Activated T-cell treated with anti-CD3 and anti-CD28 coated beads, Interleukin-2, amount 50 U/mL, for 72 hours (primary cell): ENCODE results near the gene AMBRA1. TPM values are rescaled to one million over a fixed set of nuclear protein-coding genes. Genes with fewer than 3 reads are reported as not detected.
"Not testable (repeated sequence)": the region's sequence is repeated elsewhere in the genome, so short reads cannot be mapped to it uniquely, and the experiment has no call there.

Experiments used
- ATAC-seq, 2 donors: fragments of 150-1000 bp; cut with Tn5 transposase; replicated peaks in 1 of 2; 2 replicates each; pipeline ENCODE4 v1.10.0; 2021; ENCODE audit warnings: moderate library complexity in 2 of 2, mild to moderate bottlenecking in 1 of 2
- DNase-seq, 2 donors: peaks; one replicate each; pipeline ENCODE4 v3.0.0; 2021 to 2022; ENCODE audit warnings: mixed read lengths in 1 of 2
- H3K27ac Mint-ChIP-seq: one replicate; pipeline ENCODE4 v1.8.0; 2022; ENCODE audit warnings: mild to moderate bottlenecking, moderate library complexity, mixed read lengths
- H3K27me3 Mint-ChIP-seq: one replicate; pipeline ENCODE4 v1.8.0; 2022; ENCODE audit warnings: low read depth, mixed read lengths
- H3K36me3 Mint-ChIP-seq, 2 donors: one replicate each; pipeline ENCODE4 v1.8.0; 2022; ENCODE audit warnings: mixed read lengths in 2 of 2, mild to moderate bottlenecking in 1 of 2; ENCODE audit not compliant: insufficient read depth in 2 of 2
- H3K4me1 Mint-ChIP-seq: one replicate; pipeline ENCODE4 v1.8.0; 2022; ENCODE audit warnings: low read depth, mixed read lengths
- H3K4me3 Mint-ChIP-seq, 2 donors: one replicate each; pipeline ENCODE4 v1.8.0; 2022; ENCODE audit warnings: mild to moderate bottlenecking in 2 of 2, mixed read lengths in 2 of 2, moderate library complexity in 2 of 2
- H3K9me3 Mint-ChIP-seq, 2 donors: one replicate each; pipeline ENCODE4 v1.8.0; 2022; ENCODE audit warnings: mixed read lengths in 2 of 2
- total RNA-seq, 2 donors: library from RNA; stranded (reverse); gene quantifications; one replicate each; pipeline ENCODE4 v1.2.3, GENCODE V29; 2022

AMBRA1 gene
- total RNA-seq, 2 donors from 2014 or later: 32.2 to 35.2 TPM

DNA sequence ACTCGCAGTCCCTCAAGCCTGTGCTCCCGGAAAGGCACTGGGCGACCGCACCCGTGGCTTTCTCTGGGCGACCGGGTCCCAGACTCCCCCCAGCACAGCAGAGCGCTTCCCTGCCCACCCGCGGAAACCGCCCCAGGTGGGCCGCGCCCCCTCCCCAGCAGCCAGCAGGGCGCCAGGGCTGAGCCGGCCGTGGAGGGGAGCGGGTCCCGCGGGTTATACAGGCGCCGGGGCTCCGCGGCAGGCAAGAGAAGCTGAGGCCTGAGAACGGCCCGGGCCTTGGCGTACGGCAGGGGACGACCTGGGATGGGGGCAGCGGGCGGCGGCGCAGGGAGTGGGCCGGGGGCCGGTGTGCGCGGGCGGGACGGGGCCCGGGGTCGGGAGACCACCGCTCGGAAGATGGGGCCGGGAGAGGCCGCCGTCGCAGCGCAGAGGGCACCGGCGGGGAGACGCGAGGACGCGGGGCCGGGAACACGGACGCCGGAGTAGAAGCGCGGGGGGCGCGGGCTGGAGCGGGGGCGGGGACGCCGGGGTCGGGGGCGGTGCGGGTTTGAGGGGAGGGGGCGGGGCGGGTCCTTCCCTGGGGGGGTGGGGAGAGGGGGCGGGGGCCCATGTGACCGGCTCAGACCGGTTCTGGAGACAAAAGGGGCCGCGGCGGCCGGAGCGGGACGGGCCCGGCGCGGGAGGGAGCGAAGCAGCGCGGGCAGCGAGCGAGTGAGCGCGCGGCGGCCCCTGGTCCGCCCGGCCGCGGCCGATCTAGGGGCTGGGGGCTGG is 212.6 kb downstream of the AMBRA1 start, which contains the start of gene MDK:
MDK (plus strand) TSS at position 622 of the 771 bp plus-strand sequence. CDS start 389 bp downstream, outside the sequence.
- Mint-ChIP-seq H3K36me3 (peaks cover 3 to 11% of the 10 kb centered on the region in 2 donors), H3K4me3 (peak within 1 kb of the TSS; percentile 85 to 90), H3K9me3 (peaks cover 0 to 1% of the 10 kb centered on the region in 2 donors), H3K27me3 (peaks cover 27% of the 10 kb centered on the region), H3K27ac (no peak within 1 kb of the TSS), H3K4me1 (peaks cover 7% of the 10 kb centered on the region)
- DNase-seq (peak; percentile 35 to 38), ATAC-seq (peak; percentile 29 to 31)

DNA sequence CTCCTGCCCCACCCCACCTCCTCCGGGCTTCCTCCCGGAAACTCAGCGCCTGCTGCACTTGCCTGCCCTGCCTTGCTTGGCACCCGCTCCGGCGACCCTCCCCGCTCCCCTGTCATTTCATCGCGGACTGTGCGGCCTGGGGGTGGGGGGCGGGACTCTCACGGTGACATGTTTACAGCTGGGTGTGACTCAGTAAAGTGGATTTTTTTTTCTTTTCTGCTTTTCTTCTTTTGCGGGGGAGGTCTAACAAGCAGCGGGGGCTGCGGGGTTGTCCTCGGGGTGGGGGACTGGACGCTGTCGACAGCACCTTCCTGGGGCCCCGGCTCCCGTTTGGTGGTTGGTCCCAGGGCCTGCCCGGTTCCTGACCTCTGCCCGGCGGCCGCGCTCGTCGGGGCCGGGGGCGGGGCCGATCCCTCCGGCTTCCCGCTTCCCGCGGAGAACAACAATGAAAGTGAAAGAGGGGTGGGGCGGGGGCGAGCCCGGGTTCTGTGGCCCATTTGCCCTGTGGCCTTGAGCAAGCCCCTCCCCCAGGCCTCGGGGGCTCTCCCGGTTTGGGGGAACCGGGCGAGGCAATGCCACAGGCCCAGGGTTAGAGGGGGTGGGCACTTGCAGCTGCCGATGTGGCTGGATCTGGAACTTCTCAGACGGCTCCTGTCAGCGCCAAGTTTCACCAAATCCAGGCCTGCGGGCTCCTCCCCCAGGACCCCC is 213.3 kb downstream of the AMBRA1 start:
- Mint-ChIP-seq H3K36me3 (peaks cover 3 to 11% of the 10 kb centered on the region in 2 donors), H3K27me3 (peaks cover 21% of the 10 kb centered on the region), H3K4me3 (peak overlapping the region; percentile 84 to 85), H3K9me3 (peaks cover 0 to 1% of the 10 kb centered on the region in 2 donors), H3K4me1 (peaks cover 6% of the 10 kb centered on the region), H3K27ac (peak overlapping the region; percentile 49)
- ATAC-seq (peak; percentile 64), DNase-seq (peak; percentile 75 to 79)

DNA sequence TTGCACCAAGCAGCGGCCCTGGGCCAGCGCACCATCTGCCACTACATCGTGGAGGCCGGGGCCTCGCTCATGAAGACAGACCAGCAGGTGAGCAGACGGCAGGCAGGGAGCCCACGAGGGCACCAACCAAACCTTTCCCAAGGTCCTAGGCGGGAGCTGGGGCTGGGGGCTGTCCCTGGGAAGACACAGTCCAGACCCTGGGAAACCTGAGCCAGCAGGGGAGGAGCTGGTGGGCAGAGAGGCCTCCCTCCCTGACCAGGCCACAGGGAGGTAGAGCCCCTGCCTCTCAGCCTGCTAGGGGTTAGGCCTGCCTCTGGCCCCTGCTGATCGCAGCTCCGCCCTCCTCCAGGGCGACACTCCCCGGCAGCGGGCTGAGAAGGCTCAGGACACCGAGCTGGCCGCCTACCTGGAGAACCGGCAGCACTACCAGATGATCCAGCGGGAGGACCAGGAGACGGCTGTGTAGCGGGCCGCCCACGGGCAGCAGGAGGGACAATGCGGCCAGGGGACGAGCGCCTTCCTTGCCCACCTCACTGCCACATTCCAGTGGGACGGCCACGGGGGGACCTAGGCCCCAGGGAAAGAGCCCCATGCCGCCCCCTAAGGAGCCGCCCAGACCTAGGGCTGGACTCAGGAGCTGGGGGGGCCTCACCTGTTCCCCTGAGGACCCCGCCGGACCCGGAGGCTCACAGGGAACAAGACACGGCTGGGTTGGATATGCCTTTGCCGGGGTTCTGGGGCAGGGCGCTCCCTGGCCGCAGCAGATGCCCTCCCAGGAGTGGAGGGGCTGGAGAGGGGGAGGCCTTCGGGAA is 214.1 kb downstream of the AMBRA1 start:
- H3K27ac Mint-ChIP-seq, H3K9me3 Mint-ChIP-seq, H3K4me1 Mint-ChIP-seq, ATAC-seq, DNase-seq: not testable (repeated sequence)
- H3K36me3 Mint-ChIP-seq: peaks cover 3 to 11% of the 10 kb centered on the region in 2 donors
- peak overlapping the region in 1 of 2 donors; percentile 57 for H3K4me3 Mint-ChIP-seq
- peaks cover 13% of the 10 kb centered on the region for H3K27me3 Mint-ChIP-seq

DNA sequence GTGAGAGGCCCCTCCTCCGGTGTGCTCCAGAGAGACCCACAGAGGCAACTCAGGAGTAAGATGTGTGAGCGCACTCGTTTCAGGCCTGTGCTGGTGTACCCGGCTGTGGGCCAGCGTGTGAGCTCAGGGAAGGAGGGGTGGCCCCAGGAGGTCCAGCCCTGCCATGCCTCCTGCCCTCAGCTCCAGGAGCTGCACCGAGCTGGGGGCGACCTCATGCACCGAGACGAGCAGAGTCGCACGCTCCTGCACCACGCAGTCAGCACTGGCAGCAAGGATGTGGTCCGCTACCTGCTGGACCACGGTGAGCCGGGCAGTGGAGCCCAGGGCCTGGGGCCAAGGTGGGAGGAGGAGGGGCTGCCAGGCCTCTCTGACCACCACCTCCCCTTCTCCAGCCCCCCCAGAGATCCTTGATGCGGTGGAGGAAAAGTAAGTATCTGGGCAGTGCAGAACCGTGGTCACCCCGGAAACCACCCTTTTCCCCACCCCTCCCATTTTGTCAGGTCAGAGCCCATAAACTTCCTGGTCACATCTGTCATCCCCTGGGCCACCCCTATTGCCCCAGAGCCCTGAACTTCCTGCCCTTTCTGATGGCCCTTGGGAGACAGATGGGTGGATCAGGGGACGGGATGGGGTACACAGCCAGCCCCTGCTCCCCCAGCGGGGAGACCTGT is 214.9 kb downstream of the AMBRA1 start:
- no peak for DNase-seq
- H3K4me1 Mint-ChIP-seq: peaks cover 6% of the 10 kb centered on the region
- peaks cover 0 to 1% of the 10 kb centered on the region in 2 donors for H3K9me3 Mint-ChIP-seq
- ATAC-seq: no peak
- H3K27ac Mint-ChIP-seq: no peak overlapping the region
- peaks cover 3 to 11% of the 10 kb centered on the region in 2 donors for H3K36me3 Mint-ChIP-seq
- no peak overlapping the region for H3K4me3 Mint-ChIP-seq
- H3K27me3 Mint-ChIP-seq: peaks cover 13% of the 10 kb centered on the region

DNA sequence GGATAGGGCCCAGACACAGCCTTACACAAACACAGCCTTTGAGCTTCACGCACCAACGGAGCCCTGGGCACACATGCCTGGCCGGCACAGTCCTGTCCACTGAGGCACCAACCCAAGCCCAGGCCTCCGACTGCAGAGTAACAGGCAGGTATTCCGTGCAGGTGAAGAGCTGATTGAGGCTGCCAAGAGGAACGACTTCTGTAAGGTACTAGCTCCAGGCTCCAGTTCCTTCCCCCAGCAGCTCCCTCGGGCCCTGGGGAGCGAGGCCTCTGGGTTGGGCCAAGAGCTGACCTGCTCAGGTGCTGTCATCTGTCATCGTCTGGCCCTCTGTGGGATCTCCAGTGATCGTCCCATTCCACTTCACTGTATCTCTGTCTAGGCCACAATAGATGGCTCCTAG is 215.5 kb downstream of the AMBRA1 start:
- H3K27ac Mint-ChIP-seq: no peak overlapping the region
- peaks cover 3 to 11% of the 10 kb centered on the region in 2 donors for H3K36me3 Mint-ChIP-seq
- H3K4me1 Mint-ChIP-seq: peaks cover 6% of the 10 kb centered on the region
- H3K9me3 Mint-ChIP-seq: peaks cover 0 to 1% of the 10 kb centered on the region in 2 donors
- no peak for ATAC-seq
- no peak overlapping the region for H3K4me3 Mint-ChIP-seq
- H3K27me3 Mint-ChIP-seq: peaks cover 6% of the 10 kb centered on the region
- DNase-seq: no peak

DNA sequence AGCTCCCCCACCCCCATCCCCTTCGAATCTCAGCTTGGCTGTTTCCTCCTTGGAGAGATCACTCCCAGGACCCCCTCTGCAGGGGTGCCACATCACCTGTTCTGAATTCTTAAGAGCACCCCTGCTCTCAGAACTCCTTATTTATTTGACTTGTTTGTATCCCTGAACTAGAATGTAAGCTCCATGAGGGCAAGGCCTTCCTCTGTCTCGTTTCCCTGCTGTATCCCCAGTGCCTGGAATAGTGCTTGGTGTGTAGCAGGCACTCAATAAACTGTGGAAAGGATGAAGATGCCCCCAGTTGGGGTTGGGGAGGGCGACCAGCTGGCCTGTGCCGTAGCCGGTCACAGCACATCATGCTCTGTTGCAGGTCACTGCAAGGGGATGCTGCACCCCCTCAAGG is 216.0 kb downstream of the AMBRA1 start:
- H3K27me3 Mint-ChIP-seq: peaks cover 5% of the 10 kb centered on the region
- H3K4me1 Mint-ChIP-seq: peaks cover 6% of the 10 kb centered on the region
- ATAC-seq (no peak), DNase-seq (no peak)
- H3K4me3 Mint-ChIP-seq: no peak overlapping the region
- H3K27ac Mint-ChIP-seq: no peak overlapping the region
- H3K36me3 Mint-ChIP-seq: peaks cover 3 to 11% of the 10 kb centered on the region in 2 donors
- H3K9me3 Mint-ChIP-seq: peaks cover 0 to 1% of the 10 kb centered on the region in 2 donors

DNA sequence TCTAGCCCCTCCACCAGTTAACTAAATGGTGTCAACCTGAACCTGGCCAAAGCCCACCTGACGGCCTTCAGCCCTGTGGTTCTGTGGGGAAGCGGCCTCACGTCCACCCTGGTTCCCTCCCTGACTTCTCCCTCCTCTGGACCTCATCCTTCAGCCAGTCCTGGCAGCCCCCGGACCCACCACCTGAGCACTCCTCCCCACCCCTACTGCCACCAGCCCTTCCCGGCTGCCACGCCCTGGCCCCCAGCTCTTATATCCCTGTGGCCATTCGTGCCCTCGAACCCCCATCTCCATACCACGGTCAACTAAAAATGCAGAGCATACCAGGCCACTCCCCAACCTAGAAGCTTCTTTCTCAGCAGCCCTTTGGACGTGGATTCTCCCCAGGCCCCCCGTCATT is 216.5 kb downstream of the AMBRA1 start:
- peaks cover 3 to 11% of the 10 kb centered on the region in 2 donors for H3K36me3 Mint-ChIP-seq
- DNase-seq (no peak), ATAC-seq (no peak)
- peaks cover 5% of the 10 kb centered on the region for H3K4me1 Mint-ChIP-seq
- H3K4me3 Mint-ChIP-seq: no peak overlapping the region
- H3K27ac Mint-ChIP-seq: no peak overlapping the region
- H3K27me3 Mint-ChIP-seq: peaks cover 5% of the 10 kb centered on the region
- H3K9me3 Mint-ChIP-seq: peaks cover 0 to 1% of the 10 kb centered on the region in 2 donors

DNA sequence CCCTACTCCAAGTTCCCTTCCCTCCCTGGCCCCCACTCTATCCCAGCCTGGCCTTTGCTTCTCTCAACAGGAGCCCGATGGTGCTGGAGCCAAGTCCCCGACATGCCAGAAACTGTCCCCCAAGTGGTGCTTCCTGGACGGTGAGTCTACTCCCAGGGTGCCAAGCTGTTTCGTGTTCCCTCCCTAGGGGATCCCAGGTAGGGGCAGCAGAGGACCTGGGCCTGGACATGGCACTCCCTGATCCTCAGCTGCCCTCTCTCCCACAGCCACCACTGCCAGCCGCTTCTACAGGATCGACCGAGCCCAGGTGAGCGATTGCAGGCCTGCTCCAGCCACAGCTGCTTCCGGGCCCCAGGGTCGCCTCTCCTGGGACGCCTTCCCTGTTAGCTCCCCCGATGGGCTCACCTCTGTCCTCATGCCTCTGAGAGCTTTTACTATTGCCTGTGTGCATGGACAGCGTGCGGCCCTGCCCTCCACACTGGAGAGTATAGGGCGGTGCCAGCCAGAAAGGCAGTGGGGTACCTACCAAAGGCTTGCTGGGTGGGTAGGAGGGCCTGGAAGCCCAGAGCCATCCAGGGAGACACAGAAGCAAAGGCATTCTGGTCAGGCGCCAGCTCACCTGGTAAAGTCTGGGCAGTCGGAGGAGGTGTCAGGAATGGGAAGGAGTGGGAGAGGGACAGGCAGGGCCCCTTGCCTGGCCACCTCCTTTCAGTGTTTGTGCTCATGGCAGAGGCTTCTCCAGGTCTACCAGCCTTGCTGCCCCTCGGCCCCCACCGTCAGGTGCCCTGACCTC is 217.4 kb downstream of the AMBRA1 start:
- Mint-ChIP-seq H3K9me3 (peaks cover 0 to 1% of the 10 kb centered on the region in 2 donors), H3K27ac (no peak overlapping the region), H3K36me3 (peaks cover 3 to 11% of the 10 kb centered on the region in 2 donors), H3K4me1 (no peaks in the 10 kb centered on the region), H3K4me3 (no peak overlapping the region), H3K27me3 (no peaks in the 10 kb centered on the region)
- DNase-seq (no peak), ATAC-seq (no peak)

DNA sequence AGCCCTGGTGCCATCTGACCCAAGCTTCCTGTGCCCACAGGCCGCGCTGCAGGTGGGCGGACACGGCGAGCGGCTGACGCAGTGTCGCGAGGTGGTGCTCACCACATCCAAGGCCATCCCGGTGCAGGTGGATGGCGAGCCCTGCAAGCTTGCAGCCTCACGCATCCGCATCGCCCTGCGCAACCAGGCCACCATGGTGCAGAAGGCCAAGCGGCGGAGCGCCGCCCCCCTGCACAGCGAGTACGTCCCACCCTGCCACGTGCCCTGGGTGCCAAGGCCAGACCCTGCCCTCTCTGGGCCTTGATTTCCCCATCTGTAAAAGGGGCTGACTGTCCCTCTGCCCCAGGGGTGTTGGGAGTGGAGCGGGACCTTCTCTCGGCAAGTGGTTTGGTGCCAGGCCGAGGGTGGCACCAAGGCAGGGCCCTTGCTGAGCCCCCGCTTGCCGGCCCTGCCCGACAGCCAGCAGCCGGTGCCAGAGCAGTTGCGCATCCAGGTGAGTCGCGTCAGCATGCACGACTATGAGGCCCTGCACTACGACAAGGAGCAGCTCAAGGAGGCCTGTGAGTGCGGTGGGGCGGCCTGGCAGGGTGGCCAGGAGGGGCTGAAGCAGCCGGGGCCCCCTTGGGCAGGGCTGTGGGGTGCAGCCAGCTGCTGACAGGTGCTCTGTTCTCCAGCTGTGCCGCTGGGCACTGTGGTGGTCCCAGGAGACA is 218.3 kb downstream of the AMBRA1 start:
- peaks cover 3 to 11% of the 10 kb centered on the region in 2 donors for H3K36me3 Mint-ChIP-seq
- ATAC-seq: no peak

DNA sequence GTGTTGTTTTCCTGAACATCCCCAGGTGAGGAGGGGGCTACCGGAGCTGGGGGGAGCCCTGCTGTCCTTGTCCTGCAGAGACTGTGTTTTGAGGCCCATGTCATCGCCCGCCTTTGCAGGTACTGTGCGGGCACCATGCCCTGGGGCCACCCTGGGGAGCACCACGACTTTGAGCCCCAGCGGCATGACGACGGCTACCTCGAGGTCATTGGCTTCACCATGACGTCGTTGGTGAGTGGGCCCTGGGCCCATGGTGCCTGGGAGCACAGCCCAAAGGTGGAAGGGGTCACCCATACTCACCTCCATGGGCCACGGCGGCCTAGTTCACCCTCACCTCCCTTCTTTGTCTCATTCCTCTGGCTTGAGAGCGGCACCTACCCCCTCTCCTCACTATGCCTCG is 219.0 kb downstream of the AMBRA1 start:
- H3K27ac Mint-ChIP-seq: no peak overlapping the region
- ATAC-seq: no peak
- H3K4me1 Mint-ChIP-seq: no peaks in the 10 kb centered on the region
- H3K27me3 Mint-ChIP-seq: no peaks in the 10 kb centered on the region
- H3K4me3 Mint-ChIP-seq: no peak overlapping the region
- H3K9me3 Mint-ChIP-seq: peaks cover 0 to 1% of the 10 kb centered on the region in 2 donors
- peaks cover 3 to 11% of the 10 kb centered on the region in 2 donors for H3K36me3 Mint-ChIP-seq
- no peak for DNase-seq

More for the DNA sequence above, 218.3 kb downstream of the AMBRA1 start:
- Mint-ChIP-seq H3K27ac (no peak overlapping the region), H3K4me1 (no peaks in the 10 kb centered on the region), H3K27me3 (no peaks in the 10 kb centered on the region), H3K9me3 (peaks cover 0 to 1% of the 10 kb centered on the region in 2 donors), H3K4me3 (no peak overlapping the region)
- no peak for DNase-seq
